ENCODE data around the gene PTPRZ1. TPM values are rescaled to one million over a fixed set of nuclear protein-coding genes. Genes with fewer than 3 reads are reported as not detected.

PTPRZ1 gene
- total RNA-seq, 1 donor from 2014 or later, result 11.4 TPM

- Mint-ChIP-seq H3K36me3 (ENCODE audit: unreplicated experiment) (no peaks in the 10 kb centered on the region), H3K4me3 (ENCODE audit: unreplicated experiment) (no peak overlapping the region)
- TF ChIP-seq CTCF (IDR thresholded peaks at IDR 0.05; ENCODE audit: partially characterized antibody, unreplicated experiment), result no peak
Measured at GRCh38 chr7:121862591-121862990, 10.4 kb upstream of the PTPRZ1 start.

GRCh38 chr7:121871188-121871587 is 1.8 kb upstream of the PTPRZ1 start:
- Mint-ChIP-seq H3K4me1 (ENCODE audit: low read depth, unreplicated experiment) (peaks cover 22% of the 10 kb centered on the region), H3K27me3 (ENCODE audit: unreplicated experiment) (peaks cover 7% of the 10 kb centered on the region), H3K27ac (ENCODE audit: unreplicated experiment) (no peak overlapping the region), H3K9me3 (ENCODE audit: unreplicated experiment) (peaks cover 2% of the 10 kb centered on the region), H3K4me3 (ENCODE audit: unreplicated experiment) (no peak overlapping the region), H3K36me3 (ENCODE audit: unreplicated experiment) (no peaks in the 10 kb centered on the region)
- no peak for DNase-seq
- TF ChIP-seq CTCF (IDR thresholded peaks at IDR 0.05; ENCODE audit: partially characterized antibody, unreplicated experiment), result no peak

More at GRCh38 chr7:121862591-121862990, 10.4 kb upstream of the PTPRZ1 start:
- DNase-seq, result no peak
- H3K27me3 Mint-ChIP-seq (ENCODE audit: unreplicated experiment), result no peaks in the 10 kb centered on the region
- no peaks in the 10 kb centered on the region for H3K4me1 Mint-ChIP-seq (ENCODE audit: low read depth, unreplicated experiment)
- H3K27ac Mint-ChIP-seq (ENCODE audit: unreplicated experiment), result no peak overlapping the region
- H3K9me3 Mint-ChIP-seq (ENCODE audit: unreplicated experiment), result no peaks in the 10 kb centered on the region

- no peak for TF ChIP-seq CTCF (IDR thresholded peaks at IDR 0.05; ENCODE audit: partially characterized antibody, unreplicated experiment)
- H3K4me3 Mint-ChIP-seq (ENCODE audit: unreplicated experiment), result peak overlapping the region; percentile 100
Measured at GRCh38 chr7:121873289-121874194, 581 bp downstream of the PTPRZ1 start.

GRCh38 chr7:121874298-121874697 is 1.3 kb downstream of the PTPRZ1 start:
- no peak overlapping the region for H3K27ac Mint-ChIP-seq (ENCODE audit: unreplicated experiment)
- peaks cover 7% of the 10 kb centered on the region for H3K27me3 Mint-ChIP-seq (ENCODE audit: unreplicated experiment)
- H3K4me1 Mint-ChIP-seq (ENCODE audit: low read depth, unreplicated experiment), result peaks cover 23% of the 10 kb centered on the region
- TF ChIP-seq CTCF (IDR thresholded peaks at IDR 0.05; ENCODE audit: partially characterized antibody, unreplicated experiment), result no peak
- H3K36me3 Mint-ChIP-seq (ENCODE audit: unreplicated experiment), result no peaks in the 10 kb centered on the region
- peak overlapping the region; percentile 100 for H3K4me3 Mint-ChIP-seq (ENCODE audit: unreplicated experiment)
- peaks cover 2% of the 10 kb centered on the region for H3K9me3 Mint-ChIP-seq (ENCODE audit: unreplicated experiment)
- DNase-seq, result no peak

More at GRCh38 chr7:121873289-121874194, 581 bp downstream of the PTPRZ1 start:
- Mint-ChIP-seq H3K4me1 (ENCODE audit: low read depth, unreplicated experiment) (peaks cover 24% of the 10 kb centered on the region), H3K36me3 (ENCODE audit: unreplicated experiment) (no peaks in the 10 kb centered on the region), H3K9me3 (ENCODE audit: unreplicated experiment) (peaks cover 2% of the 10 kb centered on the region), H3K27me3 (ENCODE audit: unreplicated experiment) (peaks cover 7% of the 10 kb centered on the region), H3K27ac (ENCODE audit: unreplicated experiment) (peak overlapping the region; percentile 84)
- peak; percentile 55 for DNase-seq

- H3K27ac Mint-ChIP-seq (ENCODE audit: unreplicated experiment), result no peak overlapping the region
Measured at GRCh38 chr7:121875203-121875602, 2.2 kb downstream of the PTPRZ1 start.

More at GRCh38 chr7:121875203-121875602, 2.2 kb downstream of the PTPRZ1 start:
- peaks cover 23% of the 10 kb centered on the region for H3K4me1 Mint-ChIP-seq (ENCODE audit: low read depth, unreplicated experiment)
- no peaks in the 10 kb centered on the region for H3K36me3 Mint-ChIP-seq (ENCODE audit: unreplicated experiment)
- H3K4me3 Mint-ChIP-seq (ENCODE audit: unreplicated experiment), result no peak overlapping the region
- no peak for TF ChIP-seq CTCF (IDR thresholded peaks at IDR 0.05; ENCODE audit: partially characterized antibody, unreplicated experiment)
- DNase-seq, result no peak
- H3K9me3 Mint-ChIP-seq (ENCODE audit: unreplicated experiment), result peaks cover 2% of the 10 kb centered on the region
- H3K27me3 Mint-ChIP-seq (ENCODE audit: unreplicated experiment), result peaks cover 7% of the 10 kb centered on the region

Data from glutamatergic neuron (in vitro differentiated cells).